Neuronal stem cell (in vitro differentiated cells): ENCODE data around the gene VILL. TPM values are rescaled to one million over a fixed set of nuclear protein-coding genes. Genes with fewer than 3 reads are reported as not detected.

Source experiments
- DNase-seq: peaks from one replicate; pipeline ENCODE4 v3.0.0-alpha.2; 2013; ENCODE audit warnings: low spot score
- H2AFZ ChIP-seq: one replicate; pipeline ENCODE4 v1.6.1; 2013; ENCODE audit warnings: mild to moderate bottlenecking, low read length, inconsistent platforms
- H2AK5ac ChIP-seq: 2 replicates; pipeline ENCODE4 v1.6.1; 2013; ENCODE audit warnings: low read depth, mild to moderate bottlenecking, inconsistent platforms, low read length, moderate library complexity, mixed read lengths
- H2BK120ac ChIP-seq: 2 replicates; pipeline ENCODE4 v1.6.1; 2013; ENCODE audit warnings: low read depth, mild to moderate bottlenecking, inconsistent platforms, low read length, moderate library complexity, mixed read lengths
- H2BK12ac ChIP-seq: one replicate; pipeline ENCODE4 v1.6.1; 2013; ENCODE audit warnings: low read length, inconsistent platforms
- H2BK15ac ChIP-seq: 2 replicates; pipeline ENCODE4 v1.6.1; 2013; ENCODE audit warnings: mild to moderate bottlenecking, low read length, inconsistent platforms, mixed read lengths
- H2BK5ac ChIP-seq: one replicate; pipeline ENCODE4 v1.6.1; 2013; ENCODE audit warnings: inconsistent platforms, mild to moderate bottlenecking, low read length, moderate library complexity
- H3K14ac ChIP-seq: one replicate; pipeline ENCODE4 v1.6.1; 2013; ENCODE audit warnings: low read length, inconsistent platforms
- H3K18ac ChIP-seq: 2 replicates; pipeline ENCODE4 v1.6.1; 2013; ENCODE audit warnings: low read length, inconsistent platforms
- H3K23ac ChIP-seq: 2 replicates; pipeline ENCODE4 v1.6.1; 2013; ENCODE audit warnings: low read depth, mild to moderate bottlenecking, mixed read lengths, low read length, inconsistent platforms; ENCODE audit not compliant: poor library complexity
- H3K27ac ChIP-seq: replicated peaks from 3 replicates; pipeline ENCODE4 v1.5.1; 2013; ENCODE audit warnings: low read length, inconsistent platforms
- H3K27me3 ChIP-seq, 3 experiments: 2 replicates each; pipeline ENCODE4 v1.6.1; 2013; ENCODE audit warnings: low read length in 3 of 3, mild to moderate bottlenecking in 2 of 3, inconsistent platforms in 1 of 3, low read depth in 1 of 3, mixed read lengths in 1 of 3, moderate library complexity in 1 of 3; ENCODE audit not compliant: control insufficient read depth in 3 of 3, insufficient read depth in 3 of 3
- H3K36me3 ChIP-seq, 2 donors: replicated peaks in 1 of 2; 2 replicates each; pipeline ENCODE4 v1.6.1; 2013; ENCODE audit warnings: low read length in 2 of 2; ENCODE audit not compliant: control insufficient read depth in 2 of 2, insufficient read depth in 2 of 2
- H3K4ac ChIP-seq: 2 replicates; pipeline ENCODE4 v1.6.1; 2013; ENCODE audit warnings: inconsistent platforms, mild to moderate bottlenecking, low read length, moderate library complexity
- H3K4me1 ChIP-seq, 2 donors: 1 replicate in 1 of 2; 2 replicates in 1 of 2; pipeline ENCODE4 v1.6.1; 2013; ENCODE audit warnings: low read length in 2 of 2, low read depth in 1 of 2; ENCODE audit not compliant: control insufficient read depth in 2 of 2, insufficient read depth in 1 of 2
- H3K4me2 ChIP-seq: one replicate; pipeline ENCODE4 v1.6.1; 2013; ENCODE audit warnings: mild to moderate bottlenecking, low read length, inconsistent platforms; ENCODE audit not compliant: insufficient read depth, poor library complexity, severe bottlenecking
- H3K4me3 ChIP-seq, 2 donors: 2 replicates each; pipeline ENCODE4 v1.5.1; 2013; ENCODE audit warnings: low read length in 2 of 2, mild to moderate bottlenecking in 2 of 2, inconsistent platforms in 1 of 2, moderate library complexity in 1 of 2
- H3K79me1 ChIP-seq: one replicate; pipeline ENCODE4 v1.6.1; 2013; ENCODE audit warnings: low read depth, mild to moderate bottlenecking, inconsistent platforms, low read length, moderate library complexity
- H3K9ac ChIP-seq: one replicate; pipeline ENCODE4 v1.6.1; 2013; ENCODE audit warnings: mild to moderate bottlenecking, low read depth, low read length, inconsistent platforms; ENCODE audit not compliant: poor library complexity
- H3K9me3 ChIP-seq, 2 donors: replicated peaks in 1 of 2; 2 replicates each; pipeline versions ENCODE3 to v1.6.1; 2013; ENCODE audit warnings: low read length in 2 of 2, mild to moderate bottlenecking in 2 of 2, inconsistent platforms in 1 of 2, low read depth in 1 of 2, mixed read lengths in 1 of 2, moderate library complexity in 1 of 2; ENCODE audit not compliant: control insufficient read depth in 2 of 2, insufficient read depth in 1 of 2
- H4K8ac ChIP-seq: one replicate; pipeline ENCODE4 v1.6.1; 2013; ENCODE audit warnings: low read depth, mild to moderate bottlenecking, inconsistent platforms, low read length, moderate library complexity
- H4K91ac ChIP-seq: one replicate; pipeline ENCODE4 v1.6.1; 2013; ENCODE audit warnings: low read length, low read depth, mild to moderate bottlenecking, inconsistent platforms; ENCODE audit not compliant: poor library complexity
- WGBS, 2 donors: extraction: QIAGEN DNeasy Blood & Tissue Kit; methylation state at CpG; one replicate each; pipeline ENCODE4 v1.1.7; 2013; ENCODE audit warnings: missing lambda C conversion rate in 2 of 2, mixed read lengths in 1 of 2; ENCODE audit not compliant: insufficient read length in 2 of 2, insufficient replicate concordance in 1 of 2; ENCODE audit errors: extremely low coverage in 2 of 2; 5-methylcytosine and 5-hydroxymethylcytosine counted together
- polyA plus RNA-seq, 2 experiments: library from polyadenylated mRNA; stranded (reverse); fragments of 200-250 nt; gene quantifications; one replicate each; pipeline ENCODE4 v1.2.3, GENCODE V29; 2013

VILL gene
- 2.0 TPM for polyA plus RNA-seq (2013, experiment 1 of 2)
- 1.7 TPM for polyA plus RNA-seq (2013, experiment 2 of 2)

- no peak within 1 kb of the TSS for H3K4me3 ChIP-seq
- H3K18ac ChIP-seq, result peak within 1 kb of the TSS; percentile 39
- H3K14ac ChIP-seq, result peak within 1 kb of the TSS; percentile 94
- H3K27me3 ChIP-seq, result peaks cover 0 to 64% (median 0%) of the 10 kb centered on the region in 3 experiments
- H2BK15ac ChIP-seq, result peak within 1 kb of the TSS; percentile 46
- no peak within 1 kb of the TSS for H2BK5ac ChIP-seq
- DNase-seq, result no peak
- H2AFZ ChIP-seq, result no peak within 1 kb of the TSS
- no peaks in the 10 kb centered on the region for H3K9me3 ChIP-seq
- no peaks in the 10 kb centered on the region for H3K79me1 ChIP-seq
- H3K4me1 ChIP-seq, result peaks cover 0 to 9% of the 10 kb centered on the region in 2 donors
- H2BK120ac ChIP-seq, result no peak within 1 kb of the TSS
- H3K4me2 ChIP-seq, result no peak within 1 kb of the TSS
- WGBS, 2 donors, result no CpG with 5 or more reads among the region's 10 CpGs
- peaks cover 0 to 2% of the 10 kb centered on the region in 2 donors for H3K36me3 ChIP-seq
- peak within 1 kb of the TSS; percentile 59 for H3K23ac ChIP-seq
- peak within 1 kb of the TSS; percentile 66 for H4K91ac ChIP-seq
- peak within 1 kb of the TSS; percentile 69 for H2AK5ac ChIP-seq
- peak within 1 kb of the TSS; percentile 54 for H4K8ac ChIP-seq
- no peak within 1 kb of the TSS for H2BK12ac ChIP-seq
- H3K27ac ChIP-seq, result no peak within 1 kb of the TSS
- H3K9ac ChIP-seq, result peak within 1 kb of the TSS; percentile 66
- H3K4ac ChIP-seq, result peak within 1 kb of the TSS; percentile 38
Measured at GRCh38 chr3:37990527-37990926, at the start of gene VILL. VILL (plus strand) TSS chr3:37990786; CDS start chr3:37993673, 2,887 bp downstream.

GRCh38 chr3:37941608-37942508 lies 48.7 kb upstream of the VILL start:
- H4K91ac ChIP-seq, result no peak overlapping the region
- no peak overlapping the region for H3K18ac ChIP-seq
- peaks cover 1% of the 10 kb centered on the region for H3K79me1 ChIP-seq
- no peak overlapping the region for H2BK12ac ChIP-seq
- H2BK5ac ChIP-seq, result no peak overlapping the region
- no peak overlapping the region for H3K4me2 ChIP-seq
- H3K9me3 ChIP-seq, result no peaks in the 10 kb centered on the region
- no peak overlapping the region for H2AFZ ChIP-seq
- H4K8ac ChIP-seq, result no peak overlapping the region
- no peaks in the 10 kb centered on the region for H3K36me3 ChIP-seq
- no peak overlapping the region for H3K4ac ChIP-seq
- WGBS, 2 donors, result no CpG with 5 or more reads among the region's 12 CpGs
- no peak overlapping the region for H2BK120ac ChIP-seq
- H2BK15ac ChIP-seq, result no peak overlapping the region
- no peak for DNase-seq
- no peak overlapping the region for H3K27ac ChIP-seq
- H3K23ac ChIP-seq, result no peak overlapping the region
- no peak overlapping the region for H2AK5ac ChIP-seq
- H3K14ac ChIP-seq, result no peak overlapping the region
- no peak overlapping the region for H3K4me3 ChIP-seq
- H3K4me1 ChIP-seq, result peaks cover 5 to 7% of the 10 kb centered on the region in 2 donors
- no peaks in the 10 kb centered on the region for H3K27me3 ChIP-seq
- no peak overlapping the region for H3K9ac ChIP-seq

- no peak overlapping the region for H2AFZ ChIP-seq
- no peak overlapping the region for H2BK15ac ChIP-seq
- H3K4ac ChIP-seq, result no peak overlapping the region
- no peak overlapping the region for H3K4me2 ChIP-seq
- no peak overlapping the region for H2BK120ac ChIP-seq
- no peak overlapping the region for H4K91ac ChIP-seq
- no peak overlapping the region for H2AK5ac ChIP-seq
- no CpG with 5 or more reads among the region's 2 CpGs for WGBS, 2 donors
- no peak for DNase-seq
- no peak overlapping the region for H3K9ac ChIP-seq
- no peaks in the 10 kb centered on the region for H3K9me3 ChIP-seq
- peaks cover 1% of the 10 kb centered on the region for H3K79me1 ChIP-seq
- peaks cover 4 to 7% of the 10 kb centered on the region in 2 donors for H3K4me1 ChIP-seq
- no peak overlapping the region for H2BK12ac ChIP-seq
- H3K23ac ChIP-seq, result no peak overlapping the region
- H3K18ac ChIP-seq, result no peak overlapping the region
- no peak overlapping the region for H3K4me3 ChIP-seq
- H3K27me3 ChIP-seq, result no peaks in the 10 kb centered on the region
- no peak overlapping the region for H3K27ac ChIP-seq
- no peak overlapping the region for H3K14ac ChIP-seq
- no peak overlapping the region for H2BK5ac ChIP-seq
- H4K8ac ChIP-seq, result no peak overlapping the region
- H3K36me3 ChIP-seq, result no peaks in the 10 kb centered on the region
Measured at GRCh38 chr3:37942646-37943045, 47.9 kb upstream of the VILL start.

GRCh38 chr3:37943126-37943525 lies 47.5 kb upstream of the VILL start:
- Histone ChIP-seq H3K79me1 (peaks cover 1% of the 10 kb centered on the region), H2BK15ac (no peak overlapping the region), H3K27ac (no peak overlapping the region), H4K8ac (no peak overlapping the region), H3K36me3 (no peaks in the 10 kb centered on the region), H2BK5ac (no peak overlapping the region), H3K4ac (no peak overlapping the region), H4K91ac (no peak overlapping the region), H2AK5ac (no peak overlapping the region), H3K9me3 (no peaks in the 10 kb centered on the region), H3K27me3 (no peaks in the 10 kb centered on the region), H3K18ac (no peak overlapping the region), H2BK12ac (no peak overlapping the region), H3K4me2 (no peak overlapping the region), H3K23ac (no peak overlapping the region), H3K14ac (no peak overlapping the region), H2AFZ (no peak overlapping the region), H3K4me3 (no peak overlapping the region), H3K9ac (no peak overlapping the region), H3K4me1 (peaks cover 4 to 7% of the 10 kb centered on the region in 2 donors), H2BK120ac (no peak overlapping the region)
- no peak for DNase-seq
- WGBS, 2 donors, result no CpG with 5 or more reads among the region's 4 CpGs
